GM15510 (cell line): ENCODE measurements around the gene PYDC1.

Experiments used
- POLR2A ChIP-seq: IDR thresholded peaks from 3 replicates; pipeline ENCODE4 v1.6.1; 2011; ENCODE audit warnings: borderline replicate concordance; ENCODE audit not compliant: insufficient read length; ENCODE audit errors: extremely low read depth

The PYDC1 gene

DNA sequence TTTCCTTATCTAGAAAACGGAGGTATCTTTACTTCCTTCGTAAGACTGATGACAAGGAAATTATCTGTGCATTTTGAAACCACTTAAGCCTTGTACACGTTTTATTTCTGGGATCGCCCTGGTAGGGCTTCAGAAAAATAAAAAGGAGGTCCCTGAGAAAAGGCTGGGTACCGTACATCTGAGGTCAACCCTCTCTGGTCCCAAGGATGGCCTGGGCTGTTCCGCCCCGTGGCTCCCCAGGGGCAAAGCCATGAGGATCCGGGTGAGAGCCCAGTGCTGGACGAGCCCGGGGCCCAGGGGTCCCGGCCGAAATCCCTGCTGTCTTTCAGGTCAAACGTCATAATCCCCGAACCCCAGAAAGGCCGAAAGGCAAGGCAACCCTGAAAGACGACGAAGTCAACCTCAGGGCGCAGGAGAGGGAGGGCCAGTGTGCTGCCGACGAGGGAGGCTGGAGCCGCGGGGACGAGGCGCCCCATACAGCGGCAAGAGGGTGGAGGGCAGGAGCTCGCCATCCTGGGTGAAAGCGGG, 37.7 kb downstream of the PYDC1 start:
- TF ChIP-seq POLR2A: no peak

DNA sequence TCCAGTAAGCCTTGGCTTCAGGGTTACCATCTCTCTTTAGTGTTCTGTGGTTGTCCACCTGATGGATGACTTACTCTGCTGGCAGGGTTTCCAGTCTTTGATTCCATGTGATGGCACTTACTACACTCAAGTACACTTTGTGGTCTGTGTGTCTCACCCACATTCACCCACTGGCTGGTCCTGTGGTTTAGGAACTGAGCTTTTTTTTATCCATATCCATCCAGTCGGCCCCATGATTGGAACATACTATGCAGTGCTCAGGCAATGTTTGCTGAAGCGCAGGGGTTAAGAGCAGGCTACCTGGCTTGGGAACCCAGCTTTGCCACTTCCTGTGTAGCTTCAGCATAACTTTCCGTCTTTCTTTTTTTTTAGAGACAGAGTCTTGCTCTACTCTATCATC, 39.8 kb downstream of the PYDC1 start:
- no peak for TF ChIP-seq POLR2A

DNA sequence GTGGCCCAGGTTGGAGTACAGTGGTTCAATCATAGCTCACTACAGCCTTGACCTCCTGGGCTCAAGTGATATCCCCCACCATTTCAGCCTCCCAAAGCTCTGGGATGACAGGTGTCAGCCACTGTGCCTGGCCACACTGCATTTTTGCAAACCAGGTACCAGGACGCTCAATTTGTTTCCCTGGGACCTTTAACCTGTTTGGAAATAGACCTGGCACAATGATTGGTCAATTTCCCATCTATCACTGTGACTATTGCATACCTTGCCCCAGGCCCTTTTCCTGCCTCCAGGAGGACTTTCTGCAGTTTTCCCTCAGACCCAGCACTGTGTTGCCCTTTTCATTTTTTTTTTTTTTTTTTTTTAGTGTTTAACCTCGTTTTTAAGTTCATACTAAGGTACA, 48.1 kb downstream of the PYDC1 start:
- no peak for TF ChIP-seq POLR2A

DNA sequence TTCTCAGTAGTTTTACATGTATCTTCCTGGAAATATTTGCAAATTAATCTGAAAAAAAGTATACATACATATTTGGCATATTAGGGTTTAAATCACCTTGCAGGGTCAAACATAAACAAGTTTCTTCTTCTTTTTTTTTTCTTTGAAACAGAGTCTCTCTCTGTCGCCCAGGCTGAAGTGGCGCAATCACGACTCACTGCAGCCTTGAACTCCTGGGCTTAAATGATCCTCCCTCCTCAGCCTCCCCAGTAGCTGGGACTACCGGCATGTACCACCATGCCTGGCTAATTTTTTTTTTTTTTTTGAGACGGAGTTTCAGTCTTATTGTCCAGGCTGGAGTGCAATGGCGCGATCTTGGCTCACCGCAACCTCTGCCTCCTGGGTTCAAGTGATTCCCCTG, 49.6 kb downstream of the PYDC1 start:
- TF ChIP-seq POLR2A: no peak
